Measurements from ENCODE around the gene LLGL1.

Gene LLGL1

GRCh38 chr17:18225121-18225641, at the start of gene LLGL1:
LLGL1 (plus strand) TSS chr17:18225635; CDS start chr17:18225683, 48 bp downstream.
- peak; percentile 96 for DNase-seq

GRCh38 chr17:18176176-18176575, 49.3 kb upstream of the LLGL1 start:
- no peak for DNase-seq

- no peak for DNase-seq
Measured at GRCh38 chr17:18177133-18177532, 48.3 kb upstream of the LLGL1 start.

DNA sequence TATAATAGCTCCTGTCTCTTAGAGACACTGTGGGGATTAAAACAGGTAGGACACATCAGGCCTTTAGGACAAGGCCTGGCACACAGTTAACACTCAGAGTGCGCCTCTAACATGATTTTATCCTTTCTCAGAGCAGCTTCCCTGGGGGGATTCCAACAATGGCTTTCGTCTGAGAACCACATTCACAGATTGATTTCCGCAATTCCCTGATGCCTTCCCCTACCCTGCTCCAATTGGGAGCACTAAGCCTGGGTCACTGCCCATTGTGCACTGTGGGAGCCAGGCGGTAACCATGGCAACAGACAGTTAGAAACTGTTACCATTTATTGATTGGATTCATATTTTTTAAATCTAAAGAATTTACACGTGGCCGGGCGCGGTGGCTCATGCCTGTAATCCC, 47.7 kb upstream of the LLGL1 start:
- DNase-seq: no peak

GRCh38 chr17:18179196-18179595, 46.2 kb upstream of the LLGL1 start:
- no peak for DNase-seq

DNA sequence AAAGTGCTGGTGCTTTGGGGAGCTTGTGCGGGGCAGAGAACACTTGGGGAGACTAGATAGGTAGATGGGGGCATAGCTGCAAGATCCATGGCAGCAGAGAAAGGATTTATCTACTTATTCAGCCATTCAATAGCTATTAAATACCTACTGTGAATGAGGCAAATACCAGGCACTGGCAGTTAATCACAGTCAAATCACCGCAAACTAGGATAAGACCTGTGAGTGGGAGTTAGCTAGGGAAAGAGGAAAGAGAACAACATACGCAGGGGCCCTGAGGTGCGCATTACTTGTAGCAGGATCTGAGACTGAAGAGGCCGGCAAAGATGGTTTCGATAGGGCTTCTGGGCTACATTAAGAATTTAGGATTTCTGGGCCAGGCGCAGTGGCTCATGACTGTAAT, 45.6 kb upstream of the LLGL1 start:
- DNase-seq: no peak

GRCh38 chr17:18181358-18181757, 44.1 kb upstream of the LLGL1 start:
- DNase-seq: no peak

DNA sequence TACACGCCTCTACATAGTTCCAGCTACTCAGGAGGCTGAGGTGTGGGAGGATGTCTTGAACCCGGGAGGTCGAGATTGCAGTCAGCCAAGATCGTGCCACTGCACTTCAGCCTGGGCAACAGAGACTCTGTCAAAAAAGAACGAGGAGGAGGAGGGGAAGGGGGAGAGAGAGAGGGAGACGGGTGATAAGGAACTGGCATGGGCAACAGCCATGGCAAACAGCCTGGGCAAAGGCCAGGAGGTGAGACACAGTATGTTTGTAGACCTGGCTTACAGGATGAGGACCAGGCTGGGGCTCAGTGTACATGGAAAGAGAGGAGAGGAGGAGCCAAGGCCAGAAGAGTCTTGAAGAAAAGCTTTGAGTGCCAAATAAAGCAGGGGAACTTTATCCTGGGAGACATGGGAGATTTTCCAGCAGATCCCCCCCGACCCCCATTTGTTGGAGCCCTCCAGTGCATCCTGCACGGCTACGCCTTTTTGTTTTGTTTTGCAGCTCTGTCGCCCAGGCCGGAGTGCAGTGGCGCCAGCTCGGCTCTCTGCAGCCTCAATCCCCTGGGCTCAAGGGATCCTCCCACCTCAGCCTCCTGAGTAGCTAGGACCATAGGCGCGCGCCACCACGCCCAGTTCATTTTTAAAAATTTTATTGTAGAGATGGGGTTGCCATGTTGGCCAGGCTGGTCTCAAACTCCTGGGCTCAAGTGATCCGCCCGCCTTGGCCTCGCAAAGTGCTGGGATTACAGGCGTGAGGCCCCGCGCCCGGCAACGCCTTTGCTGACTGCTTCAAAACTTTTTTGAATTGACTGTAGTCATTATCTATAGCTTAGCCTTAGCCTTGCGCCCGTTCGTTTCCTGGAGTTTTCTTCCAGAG, 43.1 kb upstream of the LLGL1 start:
- no peak for DNase-seq

GRCh38 chr17:18182978-18183333, 42.5 kb upstream of the LLGL1 start:
- no peak for DNase-seq

DNA sequence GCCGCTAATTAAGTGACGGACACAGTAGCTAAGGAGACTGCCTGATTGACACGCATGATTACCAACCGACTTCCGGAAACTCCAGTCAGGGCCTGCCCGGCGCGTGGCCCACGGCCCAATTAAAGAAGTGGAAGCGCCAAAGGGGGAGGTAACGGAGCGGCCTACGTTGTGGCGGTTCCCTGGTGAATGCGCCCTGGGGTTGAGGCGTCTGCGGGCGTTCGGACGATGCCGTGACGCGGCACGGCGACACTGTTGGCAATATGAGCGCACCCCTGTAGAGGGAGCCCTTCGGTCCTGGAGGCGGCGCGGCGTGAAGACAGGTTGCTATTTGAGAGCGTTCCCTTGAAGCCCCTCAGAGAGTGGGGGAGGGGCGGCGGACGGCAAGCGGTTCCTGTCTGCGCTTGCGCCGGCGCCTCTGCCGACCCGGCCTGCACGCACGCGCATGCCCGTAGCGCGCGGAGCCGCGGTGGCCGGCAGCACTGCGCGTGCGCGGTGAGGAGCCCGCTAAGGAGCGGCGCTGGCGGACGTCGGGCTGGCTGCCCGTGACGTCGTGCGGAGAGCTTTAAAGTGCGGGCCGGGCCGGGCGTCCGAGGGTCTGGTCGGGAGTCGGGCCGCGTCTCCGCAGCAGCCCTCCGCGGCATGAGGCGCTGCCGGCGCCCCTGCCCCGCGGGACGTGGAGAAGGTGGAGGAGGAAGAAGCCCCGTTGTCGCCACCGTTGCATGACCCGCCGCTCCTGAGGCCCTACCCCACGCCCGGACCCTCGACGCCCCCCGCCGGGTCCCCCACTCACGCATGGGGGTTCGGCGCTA, 41.9 kb upstream of the LLGL1 start, which contains the start of gene ALKBH5:
Gene ALKBH5, plus strand, starts transcription at position 495 of the 809 bp plus-strand sequence. CDS start 416 bp downstream, outside the sequence.
- peak; percentile 99 for DNase-seq

DNA sequence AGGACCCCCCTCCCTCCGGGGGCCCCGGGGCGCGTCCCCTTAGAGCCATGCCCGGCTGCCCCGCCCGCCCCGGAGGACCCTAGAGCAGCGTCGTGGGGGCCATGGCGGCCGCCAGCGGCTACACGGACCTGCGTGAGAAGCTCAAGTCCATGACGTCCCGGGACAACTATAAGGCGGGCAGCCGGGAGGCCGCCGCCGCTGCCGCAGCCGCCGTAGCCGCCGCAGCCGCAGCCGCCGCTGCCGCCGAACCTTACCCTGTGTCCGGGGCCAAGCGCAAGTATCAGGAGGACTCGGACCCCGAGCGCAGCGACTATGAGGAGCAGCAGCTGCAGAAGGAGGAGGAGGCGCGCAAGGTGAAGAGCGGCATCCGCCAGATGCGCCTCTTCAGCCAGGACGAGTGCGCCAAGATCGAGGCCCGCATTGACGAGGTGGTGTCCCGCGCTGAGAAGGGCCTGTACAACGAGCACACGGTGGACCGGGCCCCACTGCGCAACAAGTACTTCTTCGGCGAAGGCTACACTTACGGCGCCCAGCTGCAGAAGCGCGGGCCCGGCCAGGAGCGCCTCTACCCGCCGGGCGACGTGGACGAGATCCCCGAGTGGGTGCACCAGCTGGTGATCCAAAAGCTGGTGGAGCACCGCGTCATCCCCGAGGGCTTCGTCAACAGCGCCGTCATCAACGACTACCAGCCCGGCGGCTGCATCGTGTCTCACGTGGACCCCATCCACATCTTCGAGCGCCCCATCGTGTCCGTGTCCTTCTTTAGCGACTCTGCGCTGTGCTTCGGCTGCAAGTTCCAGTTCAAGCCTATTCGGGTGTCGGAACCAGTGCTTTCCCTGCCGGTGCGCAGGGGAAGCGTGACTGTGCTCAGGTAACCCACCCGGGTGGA, 41.0 kb upstream of the LLGL1 start:
- DNase-seq: peak; percentile 79

GRCh38 chr17:18185391-18185790, 40.0 kb upstream of the LLGL1 start:
- no peak for DNase-seq

DNA sequence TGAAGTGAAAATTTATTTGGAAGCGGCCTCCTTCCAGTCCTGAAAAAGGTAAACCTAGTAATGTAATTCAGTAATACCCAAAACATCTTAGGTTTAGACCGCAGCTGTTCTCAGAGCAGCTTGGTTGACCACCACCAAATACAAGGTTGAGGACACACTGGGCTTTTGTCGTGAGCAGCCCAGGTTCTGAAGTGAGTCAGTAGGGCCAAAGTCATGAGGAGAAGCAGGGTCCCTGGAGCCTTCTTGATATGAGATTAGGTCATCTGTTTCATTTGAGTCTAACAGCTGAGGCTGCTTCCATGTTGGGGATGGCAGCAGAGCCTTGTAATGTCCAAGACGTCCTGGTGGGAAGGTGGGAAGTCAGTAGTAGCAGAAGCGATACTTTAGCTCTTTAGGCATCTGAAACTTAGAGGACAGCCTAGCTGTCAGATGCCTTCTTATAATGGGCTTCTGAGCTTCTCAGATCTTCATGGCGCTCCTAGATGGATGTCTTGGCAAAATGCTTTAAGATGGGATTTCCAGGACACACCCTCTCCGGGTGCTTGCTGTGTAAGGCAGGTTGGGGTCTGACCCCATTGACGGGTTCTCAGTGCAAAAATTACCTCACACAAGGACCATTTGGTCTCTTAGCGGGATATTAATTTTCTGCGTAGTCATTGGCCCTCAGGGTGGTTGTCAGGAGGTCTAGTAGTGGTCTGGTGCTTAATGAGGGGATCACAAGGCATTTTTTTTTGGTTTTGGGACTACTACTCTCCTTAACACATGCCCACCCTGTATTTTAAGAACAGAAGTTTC, 39.4 kb upstream of the LLGL1 start:
- no peak for DNase-seq

DNA sequence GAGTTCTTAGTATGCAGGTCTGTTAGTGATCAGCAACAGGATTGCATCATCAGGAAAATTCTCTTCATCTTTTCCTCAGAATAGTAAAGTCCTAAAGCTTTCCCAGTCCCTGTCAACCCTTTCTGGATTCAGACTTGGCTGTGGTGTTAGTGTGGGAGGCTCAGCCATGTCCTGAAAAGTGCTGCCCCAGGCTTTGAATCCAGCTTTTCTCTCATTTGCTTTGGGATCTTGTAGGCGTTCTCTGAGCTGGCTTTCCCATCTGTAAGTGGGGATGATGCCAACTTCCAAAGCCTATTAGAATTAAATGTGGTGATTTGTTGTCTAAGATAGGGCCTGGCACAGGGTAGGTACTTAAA, 38.8 kb upstream of the LLGL1 start:
- no peak for DNase-seq

DNA sequence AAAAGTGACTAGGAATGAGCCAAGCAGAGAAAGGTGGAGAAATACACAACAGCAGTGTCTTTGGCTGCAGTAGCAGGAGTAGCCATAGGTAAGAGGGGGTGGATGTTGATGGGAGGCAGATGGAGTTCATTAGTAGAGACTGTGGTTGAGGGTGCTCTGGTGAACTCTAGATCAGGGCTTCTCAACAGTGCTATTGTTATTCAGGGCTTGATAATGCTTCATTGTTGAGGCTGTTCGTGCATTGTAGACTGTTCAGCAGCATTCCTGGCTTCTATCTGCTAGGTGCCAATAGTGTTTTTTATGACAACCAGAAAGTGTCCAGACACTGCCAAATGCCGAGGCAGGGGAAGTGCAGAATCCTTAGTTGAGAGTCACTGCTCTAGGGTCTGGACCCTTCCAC, 38.2 kb upstream of the LLGL1 start:
- DNase-seq: no peak

DNA sequence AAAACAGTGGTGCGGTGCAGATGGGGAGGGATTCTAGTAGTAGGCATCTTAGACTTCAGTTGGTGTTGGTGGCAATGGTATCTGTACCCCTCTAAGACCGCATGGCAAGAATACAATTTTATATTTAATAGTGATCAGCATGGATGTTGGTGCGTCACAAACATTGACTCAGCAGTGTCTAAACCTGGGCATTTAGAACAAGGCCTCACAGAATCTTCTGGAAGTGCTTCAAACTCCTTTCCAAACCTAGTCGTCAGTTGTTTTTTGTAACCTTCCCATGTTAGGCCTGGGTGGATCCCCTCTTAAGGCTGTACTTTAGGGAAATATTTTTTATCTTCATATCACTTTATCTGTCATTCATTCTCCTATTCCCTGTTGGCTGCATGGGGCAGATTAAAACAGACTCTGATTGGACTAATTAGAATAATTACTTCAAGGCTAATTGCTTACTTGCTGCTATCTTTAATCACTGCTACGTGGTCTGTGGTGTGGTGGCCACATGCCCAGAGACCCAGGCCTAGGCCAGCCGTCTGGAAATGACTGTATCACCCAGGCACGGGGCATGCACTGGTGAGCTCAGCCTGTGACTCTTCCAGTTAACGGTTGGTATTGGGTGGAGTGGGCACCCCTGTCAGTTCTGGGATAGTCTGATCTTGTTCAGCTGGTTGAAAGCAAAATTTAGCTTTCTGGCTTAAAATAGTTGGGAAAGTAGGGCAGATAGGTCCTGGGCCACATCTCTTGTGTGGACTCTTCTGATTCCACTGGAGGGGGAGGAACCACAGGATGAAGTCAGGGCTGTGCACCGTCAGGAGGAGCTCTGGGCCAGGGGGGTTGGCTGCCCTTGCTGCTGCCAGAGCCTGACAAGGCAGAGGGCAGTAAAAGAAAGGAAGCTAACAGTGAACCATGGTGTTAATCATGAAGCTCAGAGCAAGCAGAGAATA, 37.3 kb upstream of the LLGL1 start:
- no peak for DNase-seq

DNA sequence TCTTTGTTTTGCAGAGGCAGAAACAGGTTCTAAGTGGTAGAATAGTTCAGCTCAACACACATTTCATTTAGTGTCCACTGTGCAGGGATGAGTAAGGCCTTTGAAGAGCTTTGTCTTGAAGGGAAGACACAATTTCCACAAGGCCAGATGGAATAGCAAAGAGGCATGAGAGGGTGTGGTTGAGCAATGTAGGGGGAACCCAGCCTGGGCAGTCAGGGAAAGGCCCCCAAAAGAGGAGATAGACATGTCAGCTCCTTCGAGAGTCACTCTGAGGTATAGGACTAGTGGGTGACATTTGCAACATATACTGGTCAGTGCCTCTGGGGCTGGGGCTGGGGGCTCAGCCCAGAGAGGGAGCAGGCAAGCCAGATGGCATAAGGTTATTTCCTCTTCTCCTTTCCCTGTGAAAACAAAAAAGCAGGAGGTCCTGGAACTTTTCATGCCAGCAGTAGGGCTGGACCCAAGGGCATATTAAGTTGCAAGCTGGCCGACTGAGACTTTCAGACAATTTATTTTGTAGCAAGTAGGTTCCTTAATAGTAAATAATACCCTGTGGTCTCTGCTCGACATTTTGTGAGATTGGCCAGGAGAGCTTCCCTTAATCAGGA, 34.7 kb upstream of the LLGL1 start:
- DNase-seq: no peak

- no peak for DNase-seq
Measured at GRCh38 chr17:18191236-18191667, 34.2 kb upstream of the LLGL1 start.

- DNase-seq: no peak
Measured at GRCh38 chr17:18191967-18192366, 33.5 kb upstream of the LLGL1 start.

- no peak for DNase-seq
Measured at GRCh38 chr17:18194394-18194793, 31.0 kb upstream of the LLGL1 start.
